HUES64 (cell line): Measurements from ENCODE around the gene MORF4L1.

Experiments used
- H3K27ac ChIP-seq: 2 replicates; pipeline ENCODE4 v1.7.0; 2013; ENCODE audit warnings: low read depth, low read length, inconsistent platforms
- H3K27me3 ChIP-seq: 2 replicates; pipeline ENCODE4 v1.6.1; 2013; ENCODE audit warnings: mild to moderate bottlenecking, low read length; ENCODE audit not compliant: insufficient read depth
- H3K36me3 ChIP-seq: 2 replicates; pipeline ENCODE4 v1.6.1; 2013; ENCODE audit warnings: mild to moderate bottlenecking, low read length; ENCODE audit not compliant: insufficient read depth
- H3K4me1 ChIP-seq: 2 replicates; pipeline ENCODE4 v1.6.1; 2013; ENCODE audit warnings: mild to moderate bottlenecking, low read length, moderate library complexity; ENCODE audit not compliant: insufficient read depth
- H3K4me3 ChIP-seq: 2 replicates; pipeline ENCODE4 v1.5.1; 2013; ENCODE audit warnings: mild to moderate bottlenecking, low read length, moderate library complexity
- H3K9ac ChIP-seq: 2 replicates; pipeline ENCODE4 v1.6.1; 2013; ENCODE audit warnings: mild to moderate bottlenecking, low read depth, low read length
- H3K9me3 ChIP-seq: 2 replicates; pipeline ENCODE4 v1.6.1; 2013; ENCODE audit warnings: low read depth, low read length; ENCODE audit not compliant: insufficient read depth
- WGBS: fragments of 150-250, 120-280 bp; methylation state at CpG from one replicate; pipeline ENCODE4 v1.1.7; 2013; ENCODE audit warnings: missing lambda C conversion rate; 5-methylcytosine and 5-hydroxymethylcytosine counted together

Gene MORF4L1

DNA sequence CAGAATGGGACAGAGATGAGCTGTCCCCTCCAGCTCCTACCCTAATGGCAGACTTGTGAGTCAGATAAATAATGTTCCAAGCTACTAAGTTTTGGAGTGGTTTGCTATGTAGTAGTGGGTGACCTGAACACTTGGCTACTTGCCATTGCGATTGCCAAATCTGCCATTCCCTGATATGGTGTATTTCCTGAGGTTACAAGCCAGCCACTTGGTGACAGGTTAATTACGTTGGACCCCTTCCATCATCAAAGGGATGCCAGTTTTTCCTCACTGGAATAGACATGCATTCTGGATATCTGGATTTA is 33.6 kb downstream of the MORF4L1 start:
- Histone ChIP-seq H3K27me3 (no peaks in the 10 kb centered on the region), H3K27ac (no peak overlapping the region), H3K4me1 (0 out of 2 replicates have a peak, but pooled peaks cover 3% of the 10 kb centered on the region), H3K4me3 (no peak overlapping the region), H3K36me3 (peaks cover 79% of the 10 kb centered on the region), H3K9me3 (no peaks in the 10 kb centered on the region), H3K9ac (no peak overlapping the region)
- WGBS = 97% methylated on average over 2 of the region's 2 CpGs

DNA sequence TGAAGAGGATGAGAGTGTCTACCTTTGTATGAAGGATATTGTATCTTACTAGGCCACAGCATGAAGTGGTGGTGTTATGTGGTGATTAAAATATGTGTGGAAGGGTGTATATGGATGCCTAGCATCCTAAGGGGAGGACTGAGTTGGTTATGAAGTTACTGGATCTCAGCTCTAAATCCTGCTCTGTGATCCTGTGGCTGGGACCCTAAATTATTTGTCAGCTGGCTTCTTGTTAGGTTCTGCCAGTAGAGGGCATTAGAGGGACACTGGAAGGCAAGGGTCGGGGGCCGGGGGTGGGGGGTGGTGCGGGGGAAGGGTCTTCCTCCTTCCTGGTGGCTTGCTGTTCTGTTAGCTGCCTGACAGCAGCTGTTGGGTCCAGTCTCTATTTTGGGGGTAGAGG is 34.9 kb downstream of the MORF4L1 start:
- Histone ChIP-seq H3K27ac (no peak overlapping the region), H3K9ac (no peak overlapping the region), H3K27me3 (no peaks in the 10 kb centered on the region), H3K4me3 (no peak overlapping the region), H3K9me3 (no peaks in the 10 kb centered on the region), H3K4me1 (0 out of 2 replicates have a peak, but pooled peaks cover 3% of the 10 kb centered on the region), H3K36me3 (peaks cover 78% of the 10 kb centered on the region)
- WGBS = 41% methylated on average over 3 of the region's 3 CpGs

DNA sequence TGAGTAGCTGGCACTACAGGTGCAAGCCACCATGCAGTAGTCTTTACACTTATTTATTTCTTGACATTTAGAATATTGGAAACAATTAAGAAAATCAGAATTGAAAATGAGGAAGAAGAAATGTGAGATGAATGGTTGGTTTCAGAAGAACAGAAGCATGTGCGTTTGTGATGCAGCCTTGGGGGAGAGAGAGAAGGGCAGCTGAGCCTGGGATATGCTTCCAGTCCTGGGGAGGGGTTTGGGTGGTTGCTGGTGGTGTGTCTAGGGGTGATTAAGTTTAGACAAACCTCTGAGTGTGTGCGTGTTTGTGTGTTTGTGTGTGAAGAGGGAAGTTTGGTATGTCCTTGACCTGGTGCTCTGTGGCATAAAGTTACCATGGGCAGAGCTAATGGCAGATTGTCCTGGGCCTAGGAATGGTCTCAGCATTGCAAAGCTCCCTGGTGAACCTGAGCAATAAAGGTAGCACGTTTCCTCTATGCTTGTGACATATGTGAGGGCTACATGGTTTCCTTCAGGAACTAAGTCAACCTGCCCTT is 36.5 kb downstream of the MORF4L1 start:
- Histone ChIP-seq H3K36me3 (peaks cover 76% of the 10 kb centered on the region), H3K27me3 (no peaks in the 10 kb centered on the region), H3K4me3 (no peak overlapping the region), H3K9ac (no peak overlapping the region), H3K27ac (no peak overlapping the region), H3K9me3 (no peaks in the 10 kb centered on the region), H3K4me1 (0 out of 2 replicates have a peak, but pooled peaks cover 3% of the 10 kb centered on the region)
- WGBS = 84% methylated on average over 3 of the region's 3 CpGs

DNA sequence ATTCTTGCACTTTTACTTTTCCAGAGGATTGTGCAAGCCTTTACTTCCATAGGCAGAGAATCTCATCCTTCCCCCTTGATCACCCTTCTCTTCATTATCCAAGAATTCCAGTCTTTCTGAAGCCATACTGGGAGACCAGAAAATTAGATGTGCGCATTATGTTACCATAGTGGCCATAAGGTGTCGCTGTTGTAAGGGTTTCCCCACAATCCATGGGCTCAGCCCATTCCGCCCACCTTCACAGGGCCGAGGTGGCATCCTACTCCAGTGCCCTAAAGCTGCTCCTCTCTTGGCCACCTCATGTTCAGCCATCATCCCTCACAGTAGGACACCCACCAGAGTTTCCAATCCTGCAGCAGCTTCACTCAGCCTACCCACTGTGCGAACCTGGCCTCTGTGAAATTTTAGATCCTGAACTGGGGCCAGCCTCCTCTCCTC is 37.1 kb downstream of the MORF4L1 start:
- Histone ChIP-seq H3K9me3 (no peaks in the 10 kb centered on the region), H3K4me1 (0 out of 2 replicates have a peak, but pooled peaks cover 3% of the 10 kb centered on the region), H3K27me3 (no peaks in the 10 kb centered on the region), H3K27ac (no peak overlapping the region), H3K9ac (no peak overlapping the region), H3K36me3 (peaks cover 73% of the 10 kb centered on the region), H3K4me3 (no peak overlapping the region)
- 59% methylated on average over 5 of the region's 5 CpGs for WGBS

DNA sequence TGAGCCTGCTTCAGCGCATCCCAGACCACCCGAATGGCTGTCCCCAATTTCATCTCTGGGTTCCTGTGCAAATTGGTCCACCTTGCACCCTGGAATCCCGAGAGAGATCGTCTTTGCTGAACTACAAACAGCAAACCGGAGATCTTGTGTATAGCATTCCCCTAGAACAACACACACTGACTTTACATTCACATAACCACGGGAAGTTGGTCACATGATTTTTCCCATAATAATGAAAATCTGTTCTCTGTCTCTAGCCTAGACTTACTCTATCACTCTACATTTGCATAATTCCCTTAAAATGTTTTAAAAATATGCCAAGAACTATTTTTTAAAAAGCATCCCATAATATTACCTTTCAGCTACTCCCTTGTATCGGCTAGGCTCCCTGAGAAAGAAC is 37.6 kb downstream of the MORF4L1 start:
- no peaks in the 10 kb centered on the region for H3K9me3 ChIP-seq
- H3K9ac ChIP-seq = no peak overlapping the region
- peaks cover 71% of the 10 kb centered on the region for H3K36me3 ChIP-seq
- 94% methylated on average over 7 of the region's 7 CpGs for WGBS
- H3K4me3 ChIP-seq = no peak overlapping the region
- no peak overlapping the region for H3K27ac ChIP-seq
- H3K27me3 ChIP-seq = no peaks in the 10 kb centered on the region
- H3K4me1 ChIP-seq = 0 out of 2 replicates have a peak, but pooled peaks cover 3% of the 10 kb centered on the region

DNA sequence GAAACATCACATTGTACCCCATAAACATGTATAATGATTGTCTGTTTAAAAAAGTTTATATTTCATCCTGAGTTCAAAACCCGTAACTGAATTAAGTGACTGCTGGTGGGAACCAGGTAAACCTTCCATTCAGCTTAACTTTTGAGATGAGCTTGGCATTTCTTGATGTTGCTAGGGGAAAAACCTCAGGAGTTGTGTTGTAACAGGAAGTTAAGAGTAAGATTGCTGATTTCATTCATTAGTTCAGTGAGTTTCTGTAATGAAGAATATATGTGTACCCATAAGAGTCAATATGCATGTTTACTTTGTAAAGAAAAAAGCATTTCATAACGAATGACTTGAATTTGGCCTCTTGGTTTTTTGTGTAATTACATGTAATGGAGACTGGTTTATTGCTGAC is 39.6 kb downstream of the MORF4L1 start:
- no peak overlapping the region for H3K27ac ChIP-seq
- H3K9me3 ChIP-seq = no peaks in the 10 kb centered on the region

DNA sequence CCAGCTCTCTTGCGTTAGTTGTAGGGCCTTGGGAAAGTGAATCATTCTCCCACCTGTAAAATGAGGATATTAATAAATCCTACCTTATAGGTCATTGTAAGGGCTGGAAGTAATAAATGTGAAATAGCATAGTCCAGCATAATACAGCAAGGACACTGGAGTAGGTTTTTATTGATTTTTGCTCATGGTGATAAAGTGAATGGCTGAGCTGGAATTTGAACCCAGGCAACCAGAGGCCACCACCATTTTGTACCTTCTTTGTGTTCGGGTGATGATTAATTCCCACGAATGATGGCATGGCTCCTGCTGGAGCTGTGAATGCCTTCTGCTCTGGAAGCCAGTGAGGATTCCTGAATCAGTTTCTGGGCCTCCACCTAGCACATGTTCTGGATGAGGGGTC is 40.3 kb downstream of the MORF4L1 start:
- Histone ChIP-seq H3K9me3 (no peaks in the 10 kb centered on the region), H3K4me1 (no peaks in the 10 kb centered on the region), H3K27me3 (no peaks in the 10 kb centered on the region), H3K4me3 (no peak overlapping the region), H3K9ac (no peak overlapping the region), H3K27ac (no peak overlapping the region), H3K36me3 (peaks cover 58% of the 10 kb centered on the region)
- WGBS = 96% methylated on average over 3 of the region's 3 CpGs

More for the DNA sequence above, 39.6 kb downstream of the MORF4L1 start:
- Histone ChIP-seq H3K36me3 (peaks cover 57% of the 10 kb centered on the region), H3K27me3 (no peaks in the 10 kb centered on the region), H3K9ac (no peak overlapping the region), H3K4me1 (0 out of 2 replicates have a peak, but pooled peaks cover 1% of the 10 kb centered on the region), H3K4me3 (no peak overlapping the region)
- 95% methylated on average over 2 of the region's 2 CpGs for WGBS

DNA sequence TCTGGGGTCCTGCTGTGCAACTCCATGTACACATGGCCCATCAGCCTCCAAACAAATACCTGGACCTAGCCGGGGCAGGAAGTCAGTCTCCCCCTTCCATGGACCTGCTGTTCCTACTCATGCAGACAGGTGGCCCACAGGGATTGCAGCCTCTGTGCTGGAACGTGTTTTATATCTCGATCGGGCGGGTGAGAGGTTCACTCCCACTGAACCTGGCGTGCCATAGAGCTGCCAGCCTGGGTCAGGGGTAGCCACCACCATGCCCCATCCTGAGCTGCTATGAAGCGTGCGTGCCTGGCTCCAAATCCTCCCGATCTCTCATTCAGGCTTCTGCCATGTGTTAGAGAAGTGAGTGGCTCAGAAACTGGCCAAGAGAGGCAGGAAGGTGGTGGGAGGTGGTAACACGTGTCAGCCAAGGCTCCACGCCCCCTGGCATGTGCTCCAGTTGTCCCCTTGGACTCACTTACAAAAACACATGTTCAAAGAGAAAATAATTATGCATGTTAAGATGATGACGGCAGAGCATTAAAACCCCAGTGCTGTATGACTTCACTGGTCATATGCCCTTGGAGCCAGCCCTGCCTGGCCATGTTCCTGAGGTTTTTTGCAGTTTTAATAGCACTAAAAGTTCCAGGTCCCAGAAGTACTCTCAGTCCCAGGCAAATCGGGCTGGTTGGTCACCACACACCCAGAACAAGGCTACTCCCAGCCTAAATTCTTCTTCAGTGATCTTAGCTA is 41.5 kb downstream of the MORF4L1 start:
- Histone ChIP-seq H3K36me3 (peaks cover 64% of the 10 kb centered on the region), H3K4me3 (no peak overlapping the region), H3K4me1 (no peaks in the 10 kb centered on the region), H3K9me3 (no peaks in the 10 kb centered on the region), H3K27me3 (no peaks in the 10 kb centered on the region), H3K27ac (no peak overlapping the region), H3K9ac (no peak overlapping the region)
- 95% methylated on average over 11 of the region's 13 CpGs for WGBS

DNA sequence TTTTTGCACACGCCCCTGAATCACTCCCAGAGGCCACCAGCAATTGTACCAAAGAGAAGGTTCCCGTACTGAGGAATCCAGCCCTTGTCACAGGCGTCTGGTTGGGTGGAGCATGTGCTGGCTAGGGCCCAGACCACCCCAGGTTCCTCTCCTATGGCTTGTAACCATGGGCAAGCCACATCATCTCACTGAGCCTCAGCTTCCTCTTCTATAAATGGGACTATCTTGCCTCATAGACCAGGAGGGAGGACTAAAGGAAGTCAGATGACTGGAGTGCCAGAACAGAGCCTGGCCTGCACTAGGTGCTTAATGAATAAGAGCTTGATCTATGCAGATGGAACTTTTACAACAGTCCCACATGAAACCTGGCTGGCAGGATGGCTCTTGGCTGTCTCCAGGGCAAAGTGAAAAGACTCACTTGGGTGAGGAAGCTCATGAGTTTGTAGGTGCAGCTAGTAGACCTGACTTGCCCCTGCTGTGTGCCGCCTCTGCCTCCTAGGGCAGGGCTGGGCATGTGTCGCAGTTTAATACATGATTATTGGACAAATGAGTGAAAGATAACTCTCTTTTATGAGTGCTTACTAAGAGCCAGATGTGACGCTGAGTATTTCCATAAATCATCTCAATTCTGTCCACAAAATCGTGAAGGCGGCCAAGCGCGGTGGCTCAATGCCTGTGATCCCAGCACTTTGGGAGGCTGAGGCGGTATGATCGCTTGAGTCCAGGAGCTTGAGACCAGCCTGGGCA is 42.8 kb downstream of the MORF4L1 start:
- H3K36me3 ChIP-seq = peaks cover 66% of the 10 kb centered on the region
- H3K9ac ChIP-seq = no peak overlapping the region
- no peaks in the 10 kb centered on the region for H3K27me3 ChIP-seq
- H3K9me3 ChIP-seq = no peaks in the 10 kb centered on the region
- no peaks in the 10 kb centered on the region for H3K4me1 ChIP-seq
- H3K4me3 ChIP-seq = no peak overlapping the region
- 93% methylated on average over 12 of the region's 12 CpGs for WGBS
- H3K27ac ChIP-seq = no peak overlapping the region

DNA sequence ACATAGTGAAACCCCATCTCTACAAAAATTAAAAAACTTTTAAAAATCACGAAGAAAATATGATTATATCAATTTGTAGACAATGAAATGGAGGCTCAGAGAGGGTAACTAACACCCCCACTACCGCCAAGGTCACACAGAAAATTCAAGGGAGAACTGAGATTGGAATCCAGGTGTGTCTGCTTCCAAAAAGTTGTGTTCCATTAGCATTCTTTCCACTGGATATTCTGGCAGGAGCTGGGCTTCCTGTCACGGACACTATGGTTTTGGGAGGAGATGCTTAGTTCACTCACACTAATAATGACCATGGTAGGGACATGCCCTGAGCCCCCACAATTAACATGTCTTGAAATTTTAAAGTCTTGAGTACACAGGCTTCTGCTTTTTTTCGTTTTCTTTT is 43.4 kb downstream of the MORF4L1 start:
- Histone ChIP-seq H3K4me3 (no peak overlapping the region), H3K27ac (no peak overlapping the region), H3K4me1 (no peaks in the 10 kb centered on the region), H3K27me3 (no peaks in the 10 kb centered on the region), H3K36me3 (peaks cover 64% of the 10 kb centered on the region), H3K9me3 (no peaks in the 10 kb centered on the region), H3K9ac (no peak overlapping the region)
- 89% methylated on average over 2 of the region's 4 CpGs for WGBS

DNA sequence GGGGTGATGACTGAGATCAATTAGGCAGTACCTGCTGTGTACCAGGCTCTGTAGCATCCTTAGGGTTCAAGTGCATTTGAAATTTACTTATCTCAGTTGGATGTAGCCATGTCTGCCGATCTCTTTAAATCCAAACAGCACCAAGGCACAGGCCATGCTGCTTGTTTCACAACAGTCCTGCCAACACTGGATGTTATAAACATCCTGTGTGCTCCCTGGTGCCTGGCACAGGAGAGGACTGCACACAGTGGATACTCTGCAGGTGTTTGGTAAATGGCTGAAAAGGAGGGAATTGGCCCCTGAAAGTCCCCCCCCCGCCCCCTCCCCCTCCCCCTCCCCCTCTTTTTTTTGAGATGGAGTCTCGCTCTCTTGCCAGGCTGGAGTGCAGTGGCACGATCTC is 45.2 kb downstream of the MORF4L1 start:
- H3K27me3 ChIP-seq = no peaks in the 10 kb centered on the region
- no peak overlapping the region for H3K4me3 ChIP-seq
- H3K4me1 ChIP-seq = no peaks in the 10 kb centered on the region
- H3K27ac ChIP-seq = no peak overlapping the region
- H3K9me3 ChIP-seq = no peaks in the 10 kb centered on the region
- WGBS = 99% methylated on average over 3 of the region's 4 CpGs
- H3K36me3 ChIP-seq = peaks cover 64% of the 10 kb centered on the region
- no peak overlapping the region for H3K9ac ChIP-seq
